GM23338 (cell line): ENCODE data around the gene MTCL3.
A peak's percentile ranks its signal among the peaks of the same experiment; 100 is the strongest.

ENCODE experiments used
- ATAC-seq: fragments of 200-7000 bp; cut with Tn5 transposase; 3 replicates; pipeline ENCODE4 v1.9.1; 2020
- DNase-seq: peaks from one replicate; pipeline ENCODE4 v3.0.0-alpha.2; 2015; ENCODE audit warnings: low spot score
- H2AFZ ChIP-seq: fragments of 200-600 bp; sonication (generic); 2 replicates; pipeline ENCODE4 v1.8.0; 2016; ENCODE audit warnings: antibody characterized with exemption, mild to moderate bottlenecking, moderate library complexity
- H3F3A ChIP-seq: fragments of 200-600 bp; sonication (generic); replicated peaks from 2 replicates; pipeline ENCODE4 v1.8.0; 2017; ENCODE audit warnings: antibody characterized with exemption, mixed run types, low read depth
- H3K27ac ChIP-seq: fragments of 200-600 bp; sonication (generic); 2 replicates; pipeline ENCODE4 v1.6.1; 2016; ENCODE audit warnings: low read depth
- H3K27me3 ChIP-seq: fragments of 200-600 bp; sonication (generic); 2 replicates; pipeline ENCODE4 v1.8.0; 2016; ENCODE audit warnings: mild to moderate bottlenecking, mixed run types, moderate library complexity; ENCODE audit not compliant: insufficient read depth
- H3K36me3 ChIP-seq: fragments of 200-600 bp; sonication (generic); 2 replicates; pipeline ENCODE4 v1.8.0; 2016; ENCODE audit warnings: mild to moderate bottlenecking; ENCODE audit not compliant: insufficient read depth
- H3K4me1 ChIP-seq: fragments of 200-600 bp; sonication (generic); 2 replicates; pipeline ENCODE4 v1.8.0; 2016; ENCODE audit warnings: mild to moderate bottlenecking, moderate library complexity; ENCODE audit not compliant: insufficient read depth
- H3K4me2 ChIP-seq: fragments of 200-600 bp; sonication (generic); 2 replicates; pipeline ENCODE4 v1.7.1; 2017; ENCODE audit warnings: mixed run types
- H3K4me3 ChIP-seq: fragments of 200-600 bp; sonication (generic); 2 replicates; pipeline ENCODE4 v1.6.1; 2016; ENCODE audit warnings: mixed run types
- H3K79me2 ChIP-seq: fragments of 200-600 bp; sonication (generic); replicated peaks from 2 replicates; pipeline ENCODE4 v1.8.0; 2017; ENCODE audit warnings: mild to moderate bottlenecking; ENCODE audit not compliant: insufficient read depth
- H3K9me2 ChIP-seq: fragments of 200-600 bp; sonication (generic); 2 replicates; pipeline ENCODE4 v1.8.0; 2017; ENCODE audit not compliant: insufficient read depth
- H4K20me1 ChIP-seq: fragments of 200-600 bp; sonication (generic); replicated peaks from 2 replicates; pipeline ENCODE4 v1.8.0; 2017; ENCODE audit warnings: mild to moderate bottlenecking; ENCODE audit not compliant: insufficient read depth
- H3K27ac Mint-ChIP-seq: 2 replicates; pipeline ENCODE4 v1.8.0; 2020; ENCODE audit warnings: inconsistent platforms, mild to moderate bottlenecking, moderate library complexity, mixed read lengths
- H3K27me3 Mint-ChIP-seq: 3 replicates; pipeline ENCODE4 v1.8.0; 2022; ENCODE audit warnings: low read depth, mild to moderate bottlenecking, moderate library complexity, mixed read lengths, inconsistent platforms; ENCODE audit not compliant: insufficient read depth, poor library complexity
- H3K36me3 Mint-ChIP-seq: 3 replicates; pipeline ENCODE4 v1.8.0; 2021; ENCODE audit warnings: low read depth, mild to moderate bottlenecking, inconsistent platforms, moderate library complexity, mixed read lengths
- H3K4me1 Mint-ChIP-seq: 3 replicates; pipeline ENCODE4 v1.8.0; 2020; ENCODE audit warnings: mild to moderate bottlenecking, inconsistent platforms, mixed read lengths
- H3K4me3 Mint-ChIP-seq: 3 replicates; pipeline ENCODE4 v1.8.0; 2021; ENCODE audit warnings: moderate library complexity, mild to moderate bottlenecking, inconsistent platforms, mixed read lengths
- H3K9me3 Mint-ChIP-seq: 3 replicates; pipeline ENCODE4 v1.8.0; 2020; ENCODE audit warnings: moderate library complexity, mild to moderate bottlenecking, inconsistent platforms, mixed read lengths
- CREB1 ChIP-seq: fragments of 250-450 bp; sonication (Bioruptor Pico); IDR thresholded peaks from 2 replicates; pipeline ENCODE4 v1.5.0; 2020; ENCODE audit warnings: low read depth, mild to moderate bottlenecking, moderate library complexity
- EZH2 ChIP-seq: fragments of 200-600 bp; sonication (generic); IDR thresholded peaks from one replicate; pipeline ENCODE4 v1.8.0; 2017; ENCODE audit warnings: antibody characterized with exemption, mild to moderate bottlenecking, low read depth; ENCODE audit not compliant: unreplicated experiment
- JUNB ChIP-seq: IDR thresholded peaks from one replicate; pipeline ENCODE4 v1.6.1; 2016; ENCODE audit warnings: antibody characterized with exemption; ENCODE audit not compliant: unreplicated experiment
- STAT1 ChIP-seq: IDR thresholded peaks from one replicate; pipeline ENCODE4 v1.6.1; 2016; ENCODE audit warnings: antibody characterized with exemption; ENCODE audit not compliant: unreplicated experiment
- ZNF114 ChIP-seq: fragments of 250-450 bp; sonication (Bioruptor Pico); IDR thresholded peaks from 2 replicates; pipeline ENCODE4 v1.5.0; 2020; ENCODE audit warnings: mild to moderate bottlenecking, moderate library complexity
- TF ChIP-seq, protein P1 (sequence below): fragments of 250-450 bp; sonication (Bioruptor Pico); IDR thresholded peaks from 2 replicates; pipeline ENCODE4 v1.5.0; 2020; ENCODE audit warnings: mild to moderate bottlenecking, moderate library complexity

MTCL3 gene

DNA sequence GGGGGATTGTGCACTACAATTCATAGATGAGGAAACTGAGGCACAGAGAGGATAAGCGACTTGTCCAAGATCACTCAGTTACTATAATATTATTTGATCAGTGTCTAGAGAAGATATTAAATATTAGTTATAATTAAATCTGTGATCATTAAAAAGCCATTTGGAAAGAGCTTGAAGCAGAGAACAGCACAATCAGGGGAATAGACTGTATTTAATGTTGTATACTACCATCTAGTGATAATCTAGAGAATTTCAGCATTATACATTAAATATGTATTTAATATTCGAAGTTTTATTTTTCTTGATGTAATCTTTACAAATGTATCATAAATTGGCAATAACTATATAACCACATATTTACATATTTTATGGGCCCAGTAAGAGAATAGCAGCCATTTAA, 20.1 kb upstream of the MTCL3 start (continued):
- TF ChIP-seq, protein P1, sequence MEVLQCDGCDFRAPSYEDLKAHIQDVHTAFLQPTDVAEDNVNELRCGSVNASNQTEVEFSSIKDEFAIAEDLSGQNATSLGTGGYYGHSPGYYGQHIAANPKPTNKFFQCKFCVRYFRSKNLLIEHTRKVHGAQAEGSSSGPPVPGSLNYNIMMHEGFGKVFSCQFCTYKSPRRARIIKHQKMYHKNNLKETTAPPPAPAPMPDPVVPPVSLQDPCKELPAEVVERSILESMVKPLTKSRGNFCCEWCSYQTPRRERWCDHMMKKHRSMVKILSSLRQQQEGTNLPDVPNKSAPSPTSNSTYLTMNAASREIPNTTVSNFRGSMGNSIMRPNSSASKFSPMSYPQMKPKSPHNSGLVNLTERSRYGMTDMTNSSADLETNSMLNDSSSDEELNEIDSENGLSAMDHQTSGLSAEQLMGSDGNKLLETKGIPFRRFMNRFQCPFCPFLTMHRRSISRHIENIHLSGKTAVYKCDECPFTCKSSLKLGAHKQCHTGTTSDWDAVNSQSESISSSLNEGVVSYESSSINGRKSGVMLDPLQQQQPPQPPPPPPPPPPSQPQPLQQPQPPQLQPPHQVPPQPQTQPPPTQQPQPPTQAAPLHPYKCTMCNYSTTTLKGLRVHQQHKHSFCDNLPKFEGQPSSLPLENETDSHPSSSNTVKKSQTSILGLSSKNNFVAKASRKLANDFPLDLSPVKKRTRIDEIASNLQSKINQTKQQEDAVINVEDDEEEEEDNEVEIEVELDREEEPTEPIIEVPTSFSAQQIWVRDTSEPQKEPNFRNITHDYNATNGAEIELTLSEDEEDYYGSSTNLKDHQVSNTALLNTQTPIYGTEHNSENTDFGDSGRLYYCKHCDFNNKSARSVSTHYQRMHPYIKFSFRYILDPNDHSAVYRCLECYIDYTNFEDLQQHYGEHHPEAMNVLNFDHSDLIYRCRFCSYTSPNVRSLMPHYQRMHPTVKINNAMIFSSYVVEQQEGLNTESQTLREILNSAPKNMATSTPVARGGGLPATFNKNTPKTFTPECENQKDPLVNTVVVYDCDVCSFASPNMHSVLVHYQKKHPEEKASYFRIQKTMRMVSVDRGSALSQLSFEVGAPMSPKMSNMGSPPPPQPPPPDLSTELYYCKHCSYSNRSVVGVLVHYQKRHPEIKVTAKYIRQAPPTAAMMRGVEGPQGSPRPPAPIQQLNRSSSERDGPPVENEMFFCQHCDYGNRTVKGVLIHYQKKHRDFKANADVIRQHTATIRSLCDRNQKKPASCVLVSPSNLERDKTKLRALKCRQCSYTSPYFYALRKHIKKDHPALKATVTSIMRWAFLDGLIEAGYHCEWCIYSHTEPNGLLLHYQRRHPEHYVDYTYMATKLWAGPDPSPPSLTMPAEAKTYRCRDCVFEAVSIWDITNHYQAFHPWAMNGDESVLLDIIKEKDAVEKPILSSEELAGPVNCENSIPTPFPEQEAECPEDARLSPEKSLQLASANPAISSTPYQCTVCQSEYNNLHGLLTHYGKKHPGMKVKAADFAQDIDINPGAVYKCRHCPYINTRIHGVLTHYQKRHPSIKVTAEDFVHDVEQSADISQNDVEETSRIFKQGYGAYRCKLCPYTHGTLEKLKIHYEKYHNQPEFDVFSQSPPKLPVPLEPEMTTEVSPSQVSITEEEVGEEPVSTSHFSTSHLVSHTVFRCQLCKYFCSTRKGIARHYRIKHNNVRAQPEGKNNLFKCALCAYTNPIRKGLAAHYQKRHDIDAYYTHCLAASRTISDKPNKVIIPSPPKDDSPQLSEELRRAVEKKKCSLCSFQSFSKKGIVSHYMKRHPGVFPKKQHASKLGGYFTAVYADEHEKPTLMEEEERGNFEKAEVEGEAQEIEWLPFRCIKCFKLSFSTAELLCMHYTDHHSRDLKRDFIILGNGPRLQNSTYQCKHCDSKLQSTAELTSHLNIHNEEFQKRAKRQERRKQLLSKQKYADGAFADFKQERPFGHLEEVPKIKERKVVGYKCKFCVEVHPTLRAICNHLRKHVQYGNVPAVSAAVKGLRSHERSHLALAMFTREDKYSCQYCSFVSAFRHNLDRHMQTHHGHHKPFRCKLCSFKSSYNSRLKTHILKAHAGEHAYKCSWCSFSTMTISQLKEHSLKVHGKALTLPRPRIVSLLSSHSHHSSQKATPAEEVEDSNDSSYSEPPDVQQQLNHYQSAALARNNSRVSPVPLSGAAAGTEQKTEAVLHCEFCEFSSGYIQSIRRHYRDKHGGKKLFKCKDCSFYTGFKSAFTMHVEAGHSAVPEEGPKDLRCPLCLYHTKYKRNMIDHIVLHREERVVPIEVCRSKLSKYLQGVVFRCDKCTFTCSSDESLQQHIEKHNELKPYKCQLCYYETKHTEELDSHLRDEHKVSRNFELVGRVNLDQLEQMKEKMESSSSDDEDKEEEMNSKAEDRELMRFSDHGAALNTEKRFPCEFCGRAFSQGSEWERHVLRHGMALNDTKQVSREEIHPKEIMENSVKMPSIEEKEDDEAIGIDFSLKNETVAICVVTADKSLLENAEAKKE (CRISPR knock-in tag) = no peak
- TF ChIP-seq STAT1 = no peak

DNA sequence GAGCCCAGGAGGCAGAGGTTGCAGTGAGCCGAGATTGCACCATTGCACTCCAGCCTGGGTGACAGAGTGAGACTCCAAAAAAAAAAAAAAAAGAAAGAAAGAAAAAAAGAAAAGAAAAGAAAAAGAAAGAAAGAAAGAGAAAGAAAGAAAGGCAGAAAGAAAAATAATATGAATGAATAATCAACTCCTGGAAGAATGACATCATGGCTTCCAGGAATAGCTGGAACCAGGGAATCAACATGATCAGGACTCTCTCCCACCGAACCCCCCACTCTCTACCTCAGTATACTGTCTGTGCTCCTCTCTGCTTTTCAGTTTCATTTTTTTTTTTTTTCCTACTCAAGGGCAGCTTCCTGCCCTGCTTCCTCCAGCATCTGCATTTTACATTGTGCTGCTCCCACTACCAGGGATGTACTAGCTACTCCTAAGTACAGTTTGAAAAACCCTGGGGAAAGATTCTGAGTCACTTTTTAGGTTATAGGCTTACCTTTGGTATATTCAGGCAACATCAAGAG, 19.7 kb upstream of the MTCL3 start:
- DNase-seq (no peak), ATAC-seq (no peak)
- Histone ChIP-seq H3K27me3 (no peaks in the 10 kb centered on the region), H2AFZ (peak overlapping the region; percentile 3; the same call in 1 of the 2 replicates), H3K9me2 (0 out of 2 replicates have a peak, but pooled peaks cover 5% of the 10 kb centered on the region), H4K20me1 (no peaks in the 10 kb centered on the region), H3K4me1 (no peaks in the 10 kb centered on the region), H3K4me3 (no peak overlapping the region), H3K79me2 (no peaks in the 10 kb centered on the region), H3F3A (no peaks in the 10 kb centered on the region), H3K36me3 (no peaks in the 10 kb centered on the region), H3K27ac (no peak overlapping the region), H3K4me2 (no peak overlapping the region)
- H3K27ac Mint-ChIP-seq = no peak overlapping the region
- no peaks in the 10 kb centered on the region for H3K36me3 Mint-ChIP-seq
- no peaks in the 10 kb centered on the region for H3K9me3 Mint-ChIP-seq
- peaks cover 17% of the 10 kb centered on the region; the same call in 2 of the 3 replicates for H3K4me1 Mint-ChIP-seq
- no peak overlapping the region for H3K4me3 Mint-ChIP-seq
- H3K27me3 Mint-ChIP-seq = no peaks in the 10 kb centered on the region
- TF ChIP-seq CREB1 (CRISPR knock-in tag) (no peak), EZH2 (no peak), JUNB (no peak), ZNF114 (no peak)
- TF ChIP-seq, protein P1 (CRISPR knock-in tag) = no peak
